CD8-positive, alpha-beta memory T cell (primary cell): ENCODE data around the gene PSMA4. TPM values are rescaled to one million over a fixed set of nuclear protein-coding genes. Genes with fewer than 3 reads are reported as not detected.
"Not testable (repeated sequence)": the region's sequence is repeated elsewhere in the genome, so short reads cannot be mapped to it uniquely, and the experiment has no call there.

Experiments
- CTCF ChIA-PET: fragments of 350-600 bp; sonication (Branson Sonifier 250); formaldehyde crosslinking; loops from one replicate; lab custom pipeline; 2021; ENCODE audit warnings: antibody characterized with exemption; lab: Charles Lee
- POLR2A ChIA-PET: fragments of 350-600 bp; sonication (Branson Sonifier 250); formaldehyde crosslinking; loops from one replicate; lab custom pipeline; 2021; ENCODE audit warnings: antibody characterized with exemption; lab: Charles Lee
- DNase-seq, 5 donors: peaks; one replicate each; pipeline versions ENCODE4 v3.0.0 to v3.0.0-alpha.2; 2020 to 2022; ENCODE audit warnings: mixed read lengths in 1 of 5
- H3K27ac ChIP-seq: one replicate; pipeline ENCODE4 v1.7.0; 2013; ENCODE audit warnings: low read depth, mild to moderate bottlenecking, low read length, moderate library complexity
- H3K27me3 ChIP-seq: 2 replicates; pipeline ENCODE4 v1.7.0; 2013; ENCODE audit warnings: low read length, mild to moderate bottlenecking; ENCODE audit not compliant: insufficient read depth, poor library complexity, severe bottlenecking
- H3K36me3 ChIP-seq: 2 replicates; pipeline ENCODE4 v1.7.0; 2013; ENCODE audit warnings: mild to moderate bottlenecking, low read length, moderate library complexity; ENCODE audit not compliant: insufficient read depth
- H3K4me1 ChIP-seq: 2 replicates; pipeline ENCODE4 v1.7.0; 2013; ENCODE audit warnings: mild to moderate bottlenecking, low read length, moderate library complexity; ENCODE audit not compliant: insufficient read depth
- H3K4me3 ChIP-seq: 2 replicates; pipeline ENCODE4 v1.7.0; 2013; ENCODE audit warnings: mild to moderate bottlenecking, low read length
- H3K9me3 ChIP-seq: 2 replicates; pipeline ENCODE4 v1.7.0; 2013; ENCODE audit warnings: mild to moderate bottlenecking, low read length
- H3K27ac Mint-ChIP-seq, 8 donors: one replicate each; pipeline ENCODE4 v1.8.0; 2020 to 2021; ENCODE audit warnings: mixed read lengths in 8 of 8, mild to moderate bottlenecking in 6 of 8, inconsistent platforms in 3 of 8, moderate library complexity in 3 of 8
- H3K27me3 Mint-ChIP-seq, 2 donors: one replicate each; pipeline ENCODE4 v1.8.0; 2020 to 2021; ENCODE audit warnings: mixed read lengths in 2 of 2, mild to moderate bottlenecking in 1 of 2, moderate library complexity in 1 of 2
- H3K36me3 Mint-ChIP-seq, 3 donors: one replicate each; pipeline ENCODE4 v1.8.0; 2020 to 2021; ENCODE audit warnings: mixed read lengths in 3 of 3, inconsistent platforms in 1 of 3, mild to moderate bottlenecking in 1 of 3
- H3K4me1 Mint-ChIP-seq, 3 donors: one replicate each; pipeline ENCODE4 v1.8.0; 2020 to 2021; ENCODE audit warnings: mixed read lengths in 3 of 3, inconsistent platforms in 1 of 3, mild to moderate bottlenecking in 1 of 3
- H3K4me3 Mint-ChIP-seq, 7 donors: one replicate each; pipeline ENCODE4 v1.8.0; 2020 to 2021; ENCODE audit warnings: mixed read lengths in 7 of 7, mild to moderate bottlenecking in 6 of 7, moderate library complexity in 4 of 7, inconsistent platforms in 2 of 7
- H3K9me3 Mint-ChIP-seq, 5 donors: one replicate each; pipeline ENCODE4 v1.8.0; 2020 to 2022; ENCODE audit warnings: mixed read lengths in 5 of 5, mild to moderate bottlenecking in 3 of 5, moderate library complexity in 2 of 5, inconsistent platforms in 1 of 5
- polyA plus RNA-seq: library from polyadenylated mRNA; unstranded; fragments of 300-500 nt; fragmentation: Illumina TruSeq; gene quantifications from one replicate; pipeline ENCODE4 v1.2.3, GENCODE V29; 2021
- total RNA-seq, 2 experiments: library from RNA; stranded (reverse); gene quantifications; one replicate each; pipeline ENCODE4 v1.2.3, GENCODE V29; 2021

Gene PSMA4
- total and polyA plus RNA-seq, 3 experiments from 2014 or later, result 228 to 239 (median 232) TPM

- POLR2A ChIA-PET, result no interaction called here
- peaks cover 9% of the 10 kb centered on the region for H3K4me1 ChIP-seq
- H3K4me3 ChIP-seq, result no peak overlapping the region
- H3K36me3 Mint-ChIP-seq, result peaks cover 0 to 6% (median 0%) of the 10 kb centered on the region in 3 donors
- no peaks in the 10 kb centered on the region for H3K36me3 ChIP-seq
- H3K4me3 Mint-ChIP-seq, result peak overlapping the region in 3 of 7 donors; percentile 15 to 25 (median 16)
- H3K4me1 Mint-ChIP-seq, result peaks cover 17 to 27% (median 25%) of the 10 kb centered on the region in 3 donors
- no peaks in the 10 kb centered on the region for H3K9me3 ChIP-seq
- peak overlapping the region in 4 of 8 donors; percentile 2 to 54 (median 36) for H3K27ac Mint-ChIP-seq
- H3K27me3 Mint-ChIP-seq, result peaks cover 4 to 6% of the 10 kb centered on the region in 2 donors
- H3K27me3 ChIP-seq, result no peaks in the 10 kb centered on the region
- CTCF ChIA-PET, result interaction anchor here (1.9 kb wide), 1 partner anchor 30 kb away, joined by 5 read pairs; the partner anchor contains the start of gene PSMA4
- no peaks in the 10 kb centered on the region for H3K9me3 Mint-ChIP-seq
- DNase-seq, result no peak
- H3K27ac ChIP-seq, result no peak overlapping the region
These were observed 30.4 kb upstream of the PSMA4 start for GRCh38 chr15:78509726-78510312.

- H3K4me1 ChIP-seq, H3K36me3 ChIP-seq, H3K36me3 Mint-ChIP-seq, H3K27me3 ChIP-seq, CTCF ChIA-PET, DNase-seq, POLR2A ChIA-PET, H3K9me3 ChIP-seq, H3K4me3 Mint-ChIP-seq, H3K27me3 Mint-ChIP-seq, H3K9me3 Mint-ChIP-seq, H3K27ac Mint-ChIP-seq, H3K4me3 ChIP-seq, H3K27ac ChIP-seq, H3K4me1 Mint-ChIP-seq: not testable (repeated sequence)
These were observed 20.2 kb upstream of the PSMA4 start for GRCh38 chr15:78520035-78520434.

GRCh38 chr15:78524230-78524629 lies 16.0 kb upstream of the PSMA4 start:
- H3K4me1 ChIP-seq, result no peaks in the 10 kb centered on the region
- CTCF ChIA-PET, result no interaction called here
- POLR2A ChIA-PET, result no interaction called here
- H3K27me3 Mint-ChIP-seq, result no peaks in the 10 kb centered on the region
- no peaks in the 10 kb centered on the region for H3K36me3 ChIP-seq
- H3K27ac Mint-ChIP-seq, result no peak overlapping the region
- no peak overlapping the region for H3K27ac ChIP-seq
- H3K9me3 ChIP-seq, result no peaks in the 10 kb centered on the region
- no peaks in the 10 kb centered on the region for H3K9me3 Mint-ChIP-seq
- no peaks in the 10 kb centered on the region for H3K4me1 Mint-ChIP-seq
- DNase-seq, result no peak
- no peak overlapping the region for H3K4me3 Mint-ChIP-seq
- no peaks in the 10 kb centered on the region for H3K27me3 ChIP-seq
- no peak overlapping the region for H3K4me3 ChIP-seq
- H3K36me3 Mint-ChIP-seq, result peaks cover 0 to 3% (median 0%) of the 10 kb centered on the region in 3 donors

- H3K9me3 Mint-ChIP-seq, result no peaks in the 10 kb centered on the region
- peaks cover 0 to 3% (median 0%) of the 10 kb centered on the region in 3 donors for H3K36me3 Mint-ChIP-seq
- Histone ChIP-seq H3K9me3 (no peaks in the 10 kb centered on the region), H3K27me3 (no peaks in the 10 kb centered on the region), H3K4me3 (no peak overlapping the region), H3K4me1 (no peaks in the 10 kb centered on the region), H3K36me3 (no peaks in the 10 kb centered on the region), H3K27ac (no peak overlapping the region)
- no peaks in the 10 kb centered on the region for H3K4me1 Mint-ChIP-seq
- ChIA-PET POLR2A (no interaction called here), CTCF (no interaction called here)
- H3K27me3 Mint-ChIP-seq, result no peaks in the 10 kb centered on the region
- DNase-seq, result no peak
- no peak overlapping the region for H3K27ac Mint-ChIP-seq
- no peak overlapping the region for H3K4me3 Mint-ChIP-seq
These were observed 12.9 kb upstream of the PSMA4 start for GRCh38 chr15:78527325-78527724.

DNA sequence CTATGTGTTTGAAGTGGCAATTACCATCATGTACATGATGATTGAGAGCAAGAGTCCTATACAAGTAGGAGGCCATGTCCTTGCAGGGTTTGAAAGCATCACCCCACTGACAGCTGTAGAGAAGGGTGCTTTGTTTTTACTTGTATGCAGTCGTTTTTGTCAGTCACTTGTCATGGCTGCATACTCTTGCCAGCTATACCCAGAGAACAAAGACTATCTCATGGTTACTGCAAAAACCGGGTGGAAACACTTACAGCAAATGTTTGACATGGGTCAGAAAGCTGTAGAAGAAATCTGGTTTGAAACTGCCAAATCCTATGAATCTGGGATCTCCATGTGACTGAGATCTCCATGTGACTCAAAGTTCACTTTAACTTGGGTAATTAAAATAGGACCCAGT lies 6.9 kb upstream of the PSMA4 start:
- no peaks in the 10 kb centered on the region for H3K4me1 Mint-ChIP-seq

GRCh38 chr15:78536134-78536533 lies 4.1 kb upstream of the PSMA4 start:
- CTCF ChIA-PET, result no interaction called here
- Histone ChIP-seq H3K4me1 (no peaks in the 10 kb centered on the region), H3K4me3 (no peak overlapping the region), H3K36me3 (no peaks in the 10 kb centered on the region), H3K27ac (no peak overlapping the region), H3K27me3 (no peaks in the 10 kb centered on the region), H3K9me3 (no peaks in the 10 kb centered on the region)
- Mint-ChIP-seq H3K9me3 (no peaks in the 10 kb centered on the region), H3K27me3 (peaks cover 0 to 6% of the 10 kb centered on the region in 2 donors), H3K27ac (no peak overlapping the region), H3K4me1 (peaks cover 7 to 10% (median 10%) of the 10 kb centered on the region in 3 donors), H3K36me3 (peaks cover 0 to 10% (median 0%) of the 10 kb centered on the region in 3 donors), H3K4me3 (no peak overlapping the region)
- POLR2A ChIA-PET, result no interaction called here
- DNase-seq, result no peak

More for the DNA sequence above, 6.9 kb upstream of the PSMA4 start:
- H3K4me1 ChIP-seq, result no peaks in the 10 kb centered on the region
- no peaks in the 10 kb centered on the region for H3K36me3 Mint-ChIP-seq
- H3K27me3 ChIP-seq, result no peaks in the 10 kb centered on the region
- DNase-seq, result no peak
- no peaks in the 10 kb centered on the region for H3K36me3 ChIP-seq
- H3K27ac ChIP-seq, result no peak overlapping the region
- H3K4me3 Mint-ChIP-seq, result no peak overlapping the region
- no peaks in the 10 kb centered on the region for H3K27me3 Mint-ChIP-seq
- H3K27ac Mint-ChIP-seq, result no peak overlapping the region
- no peaks in the 10 kb centered on the region for H3K9me3 Mint-ChIP-seq
- no peak overlapping the region for H3K4me3 ChIP-seq
- no peaks in the 10 kb centered on the region for H3K9me3 ChIP-seq
- POLR2A ChIA-PET, result no interaction called here
- CTCF ChIA-PET, result interaction anchor here (1.8 kb wide), 1 partner anchor 8 kb away, joined by 4 read pairs; no protein-coding TSS in a partner anchor

- Mint-ChIP-seq H3K27ac (peak overlapping the region in 1 of 8 donors; percentile 99), H3K9me3 (no peaks in the 10 kb centered on the region), H3K36me3 (peaks cover 0 to 21% (median 3%) of the 10 kb centered on the region in 3 donors), H3K4me3 (peak overlapping the region in 2 of 7 donors; percentile 70 to 90), H3K4me1 (peaks cover 18 to 22% (median 22%) of the 10 kb centered on the region in 3 donors), H3K27me3 (peaks cover 0 to 6% of the 10 kb centered on the region in 2 donors)
- DNase-seq, result no peak
- Histone ChIP-seq H3K27ac (no peak overlapping the region), H3K9me3 (no peaks in the 10 kb centered on the region), H3K27me3 (no peaks in the 10 kb centered on the region), H3K4me1 (peaks cover 12% of the 10 kb centered on the region), H3K4me3 (no peak overlapping the region), H3K36me3 (no peaks in the 10 kb centered on the region)
- ChIA-PET POLR2A (no interaction called here), CTCF (no interaction called here)
These were observed 2.9 kb upstream of the PSMA4 start for GRCh38 chr15:78537266-78537905.

DNA sequence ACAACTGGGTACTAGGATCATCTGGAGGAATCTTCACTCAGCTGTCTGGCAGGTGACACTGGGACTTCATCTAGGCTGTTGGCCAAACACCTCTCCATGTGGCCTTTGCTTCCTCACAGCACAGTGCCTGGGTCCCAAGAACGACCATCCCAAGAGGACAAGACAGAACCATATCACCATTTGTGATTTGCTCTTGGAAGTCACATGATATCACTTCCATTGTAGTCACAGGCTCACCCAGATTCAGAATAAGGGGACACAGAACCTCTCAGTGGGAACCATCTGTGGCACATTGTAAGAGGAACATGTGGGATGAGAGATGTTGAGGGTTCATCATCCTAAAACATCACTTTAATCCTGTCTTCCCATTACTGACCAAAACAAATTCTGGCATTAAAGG lies 1.9 kb upstream of the PSMA4 start:
- Mint-ChIP-seq H3K4me1 (peaks cover 27 to 32% (median 31%) of the 10 kb centered on the region in 3 donors), H3K27ac (peak overlapping the region in 6 of 8 donors; percentile 6 to 99 (median 66)), H3K27me3 (peaks cover 0 to 6% of the 10 kb centered on the region in 2 donors), H3K4me3 (peak overlapping the region in 5 of 7 donors; percentile 20 to 97 (median 90)), H3K9me3 (no peaks in the 10 kb centered on the region), H3K36me3 (peaks cover 0 to 31% (median 8%) of the 10 kb centered on the region in 3 donors)
- DNase-seq, result no peak
- POLR2A ChIA-PET, result no interaction called here
- Histone ChIP-seq H3K4me1 (peaks cover 20% of the 10 kb centered on the region), H3K4me3 (no peak overlapping the region), H3K27me3 (no peaks in the 10 kb centered on the region), H3K9me3 (no peaks in the 10 kb centered on the region), H3K27ac (no peak overlapping the region), H3K36me3 (peaks cover 6% of the 10 kb centered on the region)
- CTCF ChIA-PET, result no interaction called here
